Loucy (cell line): ENCODE results near the gene DUSP22.

Experiments used
- CTCF ChIP-seq: fragments of 200-600 bp; sonication (generic); conservative IDR thresholded peaks from 2 replicates; pipeline ENCODE4 v1.5.1; 2014; ENCODE audit warnings: mild to moderate bottlenecking, antibody characterized with exemption, low read length
- EZH2phosphoT487 ChIP-seq: fragments of 200-600 bp; IDR thresholded peaks from 2 replicates; pipeline ENCODE4 v1.6.1; 2018; ENCODE audit warnings: antibody characterized with exemption, mild to moderate bottlenecking, moderate library complexity, borderline replicate concordance

- TF ChIP-seq EZH2phosphoT487 (no peak), CTCF (no peak)
Observed at GRCh38 chr6:378090-378957, 86.0 kb downstream of the DUSP22 start.
